A549 (cell line): Measurements from ENCODE around the gene CEBPE.

ENCODE experiments used
- CTCF ChIP-seq: fragments of >200 bp; sonication (Bioruptor Twin); formaldehyde crosslinking; IDR thresholded peaks from 3 replicates; pipeline ENCODE4 v1.5.1; 2016
- RFX5 ChIP-seq: fragments of 450-650 bp; IDR thresholded peaks from 2 replicates; pipeline ENCODE4 v1.7.1; 2014; ENCODE audit warnings: antibody characterized with exemption, mild to moderate bottlenecking, moderate library complexity

- TF ChIP-seq CTCF (no peak), RFX5 (no peak)
Observed at GRCh38 chr14:23090254-23090636, 28.8 kb downstream of the CEBPE start.
